ENCODE data around the gene IGSF21.

IGSF21 gene

DNA sequence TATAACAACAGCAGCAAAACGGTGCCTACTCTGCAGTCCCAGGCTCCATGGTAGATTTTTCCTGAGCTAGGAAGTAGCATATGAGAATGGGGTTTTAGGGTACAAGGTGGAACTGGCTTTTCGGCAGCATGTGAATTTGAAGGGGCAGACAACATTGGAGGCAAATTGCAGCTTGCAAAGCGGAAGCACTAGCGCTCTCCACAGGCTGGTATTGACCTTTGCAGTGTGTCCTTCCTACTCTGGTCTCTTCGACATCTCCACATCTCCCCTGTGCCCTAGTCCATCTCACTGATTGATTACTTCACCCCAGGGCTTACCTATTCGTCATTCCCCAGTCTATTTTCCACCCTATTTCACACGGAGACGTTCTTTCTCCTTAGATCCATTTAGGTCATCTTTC, 13.0 kb downstream of the IGSF21 start:
- no peak for DNase-seq

DNA sequence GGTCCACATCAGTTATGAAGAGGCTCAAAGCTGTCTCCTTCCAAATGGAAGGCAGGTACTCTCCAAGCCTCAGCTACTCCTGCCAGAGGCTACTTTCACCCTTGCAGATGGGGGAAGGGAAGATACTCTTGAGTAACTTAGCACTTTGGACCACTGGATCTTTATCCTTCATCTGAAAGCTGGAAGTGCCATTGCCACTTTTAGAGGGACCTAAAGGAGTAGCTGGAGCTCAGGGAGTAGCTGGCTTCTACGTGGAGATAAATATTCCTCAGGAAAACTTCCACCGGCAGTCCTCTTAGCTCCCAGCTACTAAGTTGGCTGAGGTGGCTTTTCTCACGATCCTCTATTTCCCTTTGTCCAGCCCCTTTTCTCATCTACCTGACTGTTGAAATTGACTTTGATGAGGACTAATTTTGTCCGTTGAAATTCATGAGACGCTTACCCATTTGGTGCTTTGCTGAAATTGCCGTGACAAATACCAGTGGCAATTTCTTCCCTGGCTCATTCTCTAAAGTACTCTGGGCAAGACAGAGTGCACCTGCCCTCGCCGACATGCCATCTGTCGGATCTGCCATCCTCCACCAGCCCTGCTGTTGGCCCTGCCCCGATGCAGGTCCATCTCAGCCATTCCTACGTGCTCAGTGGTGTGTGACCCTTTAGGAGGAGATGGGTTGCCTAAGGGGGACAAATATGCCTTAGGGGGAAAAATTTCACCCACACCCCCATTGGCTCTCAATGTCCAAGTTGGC, 13.6 kb downstream of the IGSF21 start:
- DNase-seq = no peak

GRCh38 chr1:18123467-18123992, 15.9 kb downstream of the IGSF21 start:
- DNase-seq = no peak

GRCh38 chr1:18124977-18125376, 17.4 kb downstream of the IGSF21 start:
- DNase-seq = no peak

GRCh38 chr1:18126616-18127015, 19.0 kb downstream of the IGSF21 start:
- no peak for DNase-seq

- DNase-seq = no peak
Measured at GRCh38 chr1:18128298-18128697, 20.7 kb downstream of the IGSF21 start.

DNA sequence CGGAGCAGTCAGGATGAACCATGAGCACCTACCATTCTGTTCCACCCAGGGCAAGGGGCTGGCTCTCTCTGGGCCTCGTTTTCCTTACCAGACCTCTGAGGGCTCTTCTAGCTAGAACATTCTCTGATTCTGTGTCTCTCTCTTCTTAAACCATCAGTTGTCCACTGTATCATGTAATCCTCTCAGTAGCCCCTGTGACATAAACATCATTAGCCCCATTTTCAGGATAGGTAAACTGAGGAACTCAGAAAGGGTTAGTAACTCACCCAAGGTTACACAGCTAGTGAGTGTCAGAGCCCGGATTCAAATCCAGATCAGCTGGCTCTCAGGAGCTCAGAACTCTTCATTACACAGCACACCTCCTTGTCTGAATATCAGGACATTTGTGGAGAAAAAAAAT, 22.8 kb downstream of the IGSF21 start:
- DNase-seq = no peak

GRCh38 chr1:18132022-18132710, 24.6 kb downstream of the IGSF21 start:
- DNase-seq = no peak

DNA sequence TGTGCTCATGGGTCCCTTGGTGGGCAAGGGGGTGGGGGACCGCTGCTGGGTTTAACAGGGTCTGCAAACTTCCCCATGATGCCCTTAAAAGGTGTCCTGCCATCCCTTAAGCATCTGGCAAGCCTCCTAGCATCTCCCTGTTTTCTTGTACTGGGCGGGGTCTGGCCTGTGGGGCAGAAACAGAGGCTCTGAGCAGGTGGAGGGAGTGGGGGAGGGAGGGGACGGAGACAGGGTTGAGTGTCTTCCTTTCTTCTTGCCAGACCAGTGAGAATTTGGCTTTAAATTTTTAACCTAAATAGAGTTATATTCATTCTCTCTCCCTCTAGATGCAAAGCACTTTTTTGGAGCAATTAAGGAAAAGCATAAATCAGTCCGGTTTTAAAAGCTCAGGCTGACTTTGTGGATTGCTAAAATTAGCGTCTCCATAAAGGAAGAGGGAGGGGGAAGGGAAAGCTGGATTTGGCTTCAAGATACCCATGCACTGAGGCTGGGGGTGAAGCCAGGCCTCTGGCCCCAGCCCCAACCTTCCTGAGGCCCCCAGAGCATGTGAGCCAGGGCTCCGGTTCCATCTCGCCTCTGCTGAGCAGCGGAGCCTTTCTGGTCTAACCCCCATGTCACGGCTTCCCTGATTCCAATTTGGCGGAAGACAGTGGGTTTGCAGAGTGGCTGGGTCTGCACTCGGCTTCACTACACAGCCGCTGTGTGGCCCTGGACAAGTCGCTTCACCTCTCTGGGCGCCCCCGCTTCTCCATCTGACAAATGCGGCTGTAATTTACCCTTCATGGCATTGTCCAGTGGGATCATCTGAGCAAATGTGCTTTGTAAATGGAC, 25.3 kb downstream of the IGSF21 start:
- DNase-seq = no peak

- DNase-seq = no peak
Measured at GRCh38 chr1:18134324-18135046, 26.9 kb downstream of the IGSF21 start.

GRCh38 chr1:18137759-18138345, 30.3 kb downstream of the IGSF21 start:
- DNase-seq = no peak

- DNase-seq = no peak
Measured at GRCh38 chr1:18139198-18139981, 31.8 kb downstream of the IGSF21 start.

DNA sequence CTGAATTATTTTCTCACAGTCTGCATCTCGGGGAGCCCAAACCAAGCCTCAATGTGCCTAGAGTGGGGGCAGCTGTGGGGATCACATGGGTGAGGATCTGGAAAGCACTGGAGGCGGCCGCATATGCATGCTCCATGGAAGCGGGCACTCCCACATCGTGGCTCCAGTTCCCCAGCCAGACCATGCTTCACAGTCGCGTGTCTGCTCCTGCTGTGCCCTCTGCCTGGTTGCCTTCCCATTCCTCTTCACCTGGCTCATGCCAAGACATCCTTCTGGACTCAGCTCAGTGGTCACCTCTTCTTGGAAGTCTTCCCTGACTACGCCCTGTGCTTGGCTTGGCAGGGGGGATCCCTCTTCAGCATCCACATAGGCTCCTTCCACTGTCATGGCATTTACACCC, 32.8 kb downstream of the IGSF21 start:
- no peak for DNase-seq

GRCh38 chr1:18141661-18142060, 34.1 kb downstream of the IGSF21 start:
- no peak for DNase-seq

DNA sequence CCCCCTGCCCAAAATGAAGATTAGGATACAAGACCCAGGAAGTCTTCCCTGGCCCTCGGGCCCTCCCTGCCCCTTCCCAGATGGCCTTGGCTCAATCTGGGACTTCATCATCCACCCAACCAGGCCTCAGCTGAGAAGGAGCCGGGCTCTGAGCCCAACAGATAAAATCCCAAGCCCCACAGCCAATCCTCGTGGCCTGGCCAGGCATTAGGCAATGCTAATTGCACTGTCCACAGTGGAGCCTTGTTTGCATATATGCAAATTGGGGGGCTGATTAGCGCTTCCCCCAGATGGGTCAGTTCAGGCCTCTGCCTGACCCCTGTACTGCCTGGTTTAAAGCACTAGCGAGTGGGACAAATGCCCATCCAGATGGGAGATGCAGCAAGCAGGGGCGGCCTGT, 34.9 kb downstream of the IGSF21 start:
- no peak for DNase-seq

- no peak for DNase-seq
Measured at GRCh38 chr1:18142969-18143368, 35.4 kb downstream of the IGSF21 start.

GRCh38 chr1:18144062-18144461, 36.5 kb downstream of the IGSF21 start:
- DNase-seq = no peak

GRCh38 chr1:18144916-18145647, 37.5 kb downstream of the IGSF21 start:
- no peak for DNase-seq

- DNase-seq = no peak
Measured at GRCh38 chr1:18145851-18146618, 38.4 kb downstream of the IGSF21 start.

DNA sequence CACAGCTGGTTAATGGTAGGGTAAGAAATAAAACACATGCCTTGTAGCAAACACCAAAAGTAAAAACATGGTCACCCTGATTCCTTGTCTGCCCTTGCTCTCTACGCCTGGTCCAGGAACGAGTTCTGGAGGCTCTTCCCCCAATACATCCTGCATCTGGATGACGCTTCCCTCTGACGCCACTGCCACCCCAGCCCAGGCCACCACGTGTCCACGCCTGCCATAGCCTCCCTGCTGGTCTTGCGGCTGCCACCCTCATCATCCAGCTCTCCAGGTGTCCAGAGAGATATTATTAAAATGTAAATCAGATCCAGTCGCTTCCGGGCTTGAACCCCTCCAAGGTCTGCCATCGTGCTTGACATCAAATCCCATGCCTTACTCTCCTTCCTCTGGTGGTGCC, 39.3 kb downstream of the IGSF21 start:
- DNase-seq = no peak
